Esophagus muscularis mucosa (tissue), 3 donors: ENCODE measurements around the gene MSI2.

Experiments used
- POLR2A ChIP-seq: fragments of 450-650 bp; IDR thresholded peaks from one replicate; pipeline ENCODE4 v1.6.1; 2017; ENCODE audit warnings: antibody characterized with exemption, moderate library complexity, mild to moderate bottlenecking, low read depth
- TF ChIP-seq, protein P1 (sequence below), 3 experiments: fragments of 200-600 bp in 2 of 3; fragments of 450-650 bp in 1 of 3; sonication (generic) in 2 of 3; IDR thresholded peaks; one replicate each; pipeline ENCODE4 v1.5.1; 2017 to 2019; ENCODE audit warnings: antibody characterized with exemption in 3 of 3, mild to moderate bottlenecking in 2 of 3, moderate library complexity in 1 of 3

DNA sequence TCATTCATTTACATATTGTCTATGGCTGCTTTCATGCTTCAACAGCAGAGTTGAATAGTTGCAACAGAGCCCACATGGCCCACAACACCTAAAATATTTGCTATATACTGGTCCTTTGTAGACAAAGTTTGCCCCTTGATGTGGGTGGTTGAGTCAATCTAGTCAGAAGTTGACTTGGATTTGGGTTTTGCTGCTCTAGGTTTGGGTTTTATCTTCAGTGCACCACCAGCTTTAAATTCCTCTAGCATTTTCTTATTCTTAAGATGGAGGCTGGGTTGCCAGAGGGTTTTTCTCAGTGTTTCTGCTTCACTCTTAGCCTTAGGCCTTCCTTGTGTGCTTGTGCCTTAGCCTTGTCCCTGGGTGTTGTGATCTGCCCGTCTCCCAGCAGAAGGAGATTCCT, 437.7 kb downstream of the MSI2 start:
- TF ChIP-seq, protein P1, sequence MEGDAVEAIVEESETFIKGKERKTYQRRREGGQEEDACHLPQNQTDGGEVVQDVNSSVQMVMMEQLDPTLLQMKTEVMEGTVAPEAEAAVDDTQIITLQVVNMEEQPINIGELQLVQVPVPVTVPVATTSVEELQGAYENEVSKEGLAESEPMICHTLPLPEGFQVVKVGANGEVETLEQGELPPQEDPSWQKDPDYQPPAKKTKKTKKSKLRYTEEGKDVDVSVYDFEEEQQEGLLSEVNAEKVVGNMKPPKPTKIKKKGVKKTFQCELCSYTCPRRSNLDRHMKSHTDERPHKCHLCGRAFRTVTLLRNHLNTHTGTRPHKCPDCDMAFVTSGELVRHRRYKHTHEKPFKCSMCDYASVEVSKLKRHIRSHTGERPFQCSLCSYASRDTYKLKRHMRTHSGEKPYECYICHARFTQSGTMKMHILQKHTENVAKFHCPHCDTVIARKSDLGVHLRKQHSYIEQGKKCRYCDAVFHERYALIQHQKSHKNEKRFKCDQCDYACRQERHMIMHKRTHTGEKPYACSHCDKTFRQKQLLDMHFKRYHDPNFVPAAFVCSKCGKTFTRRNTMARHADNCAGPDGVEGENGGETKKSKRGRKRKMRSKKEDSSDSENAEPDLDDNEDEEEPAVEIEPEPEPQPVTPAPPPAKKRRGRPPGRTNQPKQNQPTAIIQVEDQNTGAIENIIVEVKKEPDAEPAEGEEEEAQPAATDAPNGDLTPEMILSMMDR (IDR thresholded peaks at IDR 0.05), result no peak
- no peak for TF ChIP-seq POLR2A
